HFFc6 (cell line): Measurements from ENCODE around the gene MAD1L1. TPM values are rescaled to one million over a fixed set of nuclear protein-coding genes. Genes with fewer than 3 reads are reported as not detected.

ENCODE experiments used
- DNase-seq: peaks from one replicate; pipeline ENCODE4 v3.0.0-alpha.2; 2018
- H3K27ac Mint-ChIP-seq: 2 replicates; pipeline ENCODE4 v1.8.0; 2020; ENCODE audit warnings: mild to moderate bottlenecking, mixed read lengths
- H3K27me3 Mint-ChIP-seq: 2 replicates; pipeline ENCODE4 v1.8.0; 2021; ENCODE audit warnings: mild to moderate bottlenecking, moderate library complexity, mixed read lengths; ENCODE audit not compliant: insufficient read depth
- H3K36me3 Mint-ChIP-seq: 2 replicates; pipeline ENCODE4 v1.8.0; 2021; ENCODE audit warnings: low read depth, mixed read lengths
- H3K4me1 Mint-ChIP-seq: 2 replicates; pipeline ENCODE4 v1.8.0; 2020; ENCODE audit warnings: low read depth, mixed read lengths
- H3K4me3 Mint-ChIP-seq: 2 replicates; pipeline ENCODE4 v1.8.0; 2020; ENCODE audit warnings: mild to moderate bottlenecking, moderate library complexity, mixed read lengths
- H3K9me3 Mint-ChIP-seq: 2 replicates; pipeline ENCODE4 v1.8.0; 2020; ENCODE audit warnings: mild to moderate bottlenecking, mixed read lengths
- total RNA-seq, 6 experiments: library from RNA; stranded (reverse); fragmentation: NEBNext Ultra II Directional; extraction: Animal tissue kit (Norgen Biotek cat#: 25700); gene quantifications; 2 replicates in 1 of 6; 3 replicates in 5 of 6; pipeline ENCODE4 v1.2.3, GENCODE V29; 2021
- TF ChIP-seq, protein P1 (sequence below): fragments of 200-600 bp; sonication (generic); IDR thresholded peaks from 2 replicates; pipeline ENCODE4 v1.5.0; 2021; ENCODE audit warnings: antibody characterized with exemption, mild to moderate bottlenecking

Gene MAD1L1
- total RNA-seq, 6 experiments from 2014 or later, result 34.6 to 44.8 (median 40.2) TPM

GRCh38 chr7:2222516-2222915, 10.2 kb downstream of the MAD1L1 start:
- no peak overlapping the region for H3K4me3 Mint-ChIP-seq
- DNase-seq, result no peak
- peaks cover 10% of the 10 kb centered on the region; the same call in 1 of the 2 replicates for H3K36me3 Mint-ChIP-seq
- TF ChIP-seq, protein P1, sequence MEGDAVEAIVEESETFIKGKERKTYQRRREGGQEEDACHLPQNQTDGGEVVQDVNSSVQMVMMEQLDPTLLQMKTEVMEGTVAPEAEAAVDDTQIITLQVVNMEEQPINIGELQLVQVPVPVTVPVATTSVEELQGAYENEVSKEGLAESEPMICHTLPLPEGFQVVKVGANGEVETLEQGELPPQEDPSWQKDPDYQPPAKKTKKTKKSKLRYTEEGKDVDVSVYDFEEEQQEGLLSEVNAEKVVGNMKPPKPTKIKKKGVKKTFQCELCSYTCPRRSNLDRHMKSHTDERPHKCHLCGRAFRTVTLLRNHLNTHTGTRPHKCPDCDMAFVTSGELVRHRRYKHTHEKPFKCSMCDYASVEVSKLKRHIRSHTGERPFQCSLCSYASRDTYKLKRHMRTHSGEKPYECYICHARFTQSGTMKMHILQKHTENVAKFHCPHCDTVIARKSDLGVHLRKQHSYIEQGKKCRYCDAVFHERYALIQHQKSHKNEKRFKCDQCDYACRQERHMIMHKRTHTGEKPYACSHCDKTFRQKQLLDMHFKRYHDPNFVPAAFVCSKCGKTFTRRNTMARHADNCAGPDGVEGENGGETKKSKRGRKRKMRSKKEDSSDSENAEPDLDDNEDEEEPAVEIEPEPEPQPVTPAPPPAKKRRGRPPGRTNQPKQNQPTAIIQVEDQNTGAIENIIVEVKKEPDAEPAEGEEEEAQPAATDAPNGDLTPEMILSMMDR, result no peak
- H3K4me1 Mint-ChIP-seq, result no peaks in the 10 kb centered on the region
- H3K9me3 Mint-ChIP-seq, result no peaks in the 10 kb centered on the region
- no peak overlapping the region for H3K27ac Mint-ChIP-seq
- H3K27me3 Mint-ChIP-seq, result peaks cover 2% of the 10 kb centered on the region

GRCh38 chr7:2220954-2221353, 11.8 kb downstream of the MAD1L1 start:
- Mint-ChIP-seq H3K9me3 (no peaks in the 10 kb centered on the region), H3K36me3 (peaks cover 13% of the 10 kb centered on the region)

GRCh38 chr7:2220506-2220905, 12.2 kb downstream of the MAD1L1 start:
- no peak for DNase-seq
- H3K4me1 Mint-ChIP-seq, result no peaks in the 10 kb centered on the region
- H3K27me3 Mint-ChIP-seq, result peaks cover 4% of the 10 kb centered on the region
- peaks cover 13% of the 10 kb centered on the region for H3K36me3 Mint-ChIP-seq
- H3K27ac Mint-ChIP-seq, result no peak overlapping the region
- H3K9me3 Mint-ChIP-seq, result no peaks in the 10 kb centered on the region
- no peak overlapping the region for H3K4me3 Mint-ChIP-seq
- TF ChIP-seq, protein P1, result no peak

More at GRCh38 chr7:2220954-2221353, 11.8 kb downstream of the MAD1L1 start:
- no peak overlapping the region for H3K27ac Mint-ChIP-seq
- TF ChIP-seq, protein P1, result no peak
- H3K4me1 Mint-ChIP-seq, result no peaks in the 10 kb centered on the region
- H3K4me3 Mint-ChIP-seq, result no peak overlapping the region
- no peak for DNase-seq
- H3K27me3 Mint-ChIP-seq, result peaks cover 4% of the 10 kb centered on the region

DNA sequence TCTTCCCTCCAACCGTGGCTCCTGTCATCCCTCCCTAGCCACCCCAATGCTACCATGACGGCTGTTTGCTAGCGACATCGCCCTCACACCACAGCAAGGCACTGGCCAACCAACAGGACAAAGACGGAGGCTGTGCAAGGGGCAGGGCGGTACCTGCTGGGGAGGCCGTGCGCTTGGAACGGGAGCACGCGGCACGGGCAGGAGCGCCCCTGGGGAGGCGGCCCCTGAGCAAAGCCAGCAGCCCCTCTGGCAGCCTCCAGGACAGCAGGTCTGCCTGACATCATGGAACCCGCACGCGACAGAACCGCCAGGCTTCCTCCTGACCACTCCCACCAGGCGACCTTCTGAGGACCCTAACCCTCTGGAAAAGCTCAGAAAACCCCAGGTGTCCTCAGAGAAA, 12.7 kb downstream of the MAD1L1 start:
- H3K27ac Mint-ChIP-seq, result no peak overlapping the region
- TF ChIP-seq, protein P1, result no peak
- no peak for DNase-seq
- no peaks in the 10 kb centered on the region for H3K4me1 Mint-ChIP-seq
- H3K36me3 Mint-ChIP-seq, result peaks cover 13% of the 10 kb centered on the region
- no peak overlapping the region for H3K4me3 Mint-ChIP-seq
- peaks cover 2% of the 10 kb centered on the region for H3K27me3 Mint-ChIP-seq
- no peaks in the 10 kb centered on the region for H3K9me3 Mint-ChIP-seq

DNA sequence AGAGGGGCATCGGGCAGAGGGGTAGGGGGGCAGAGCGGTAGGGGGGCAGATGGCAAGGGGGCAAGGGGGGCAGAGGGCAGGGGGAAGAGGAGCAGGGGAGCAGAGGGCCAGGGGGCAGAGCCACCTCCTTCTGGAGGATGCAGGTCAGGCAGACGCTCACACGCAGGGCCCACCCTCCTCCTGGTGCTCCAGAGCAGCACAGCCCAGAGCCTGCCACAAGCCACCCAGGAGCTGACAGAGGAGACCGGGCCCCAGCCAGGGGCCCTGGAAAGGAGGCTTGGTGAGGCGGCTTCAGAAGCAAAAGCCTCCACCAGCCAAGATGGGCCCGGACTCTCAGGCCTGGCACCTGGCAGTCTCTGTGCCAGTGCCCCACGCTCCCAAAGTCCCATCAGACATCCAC, 13.1 kb downstream of the MAD1L1 start:
- TF ChIP-seq, protein P1, result no peak
- no peak for DNase-seq
- Mint-ChIP-seq H3K4me1 (no peaks in the 10 kb centered on the region), H3K27ac (no peak overlapping the region), H3K4me3 (no peak overlapping the region), H3K9me3 (no peaks in the 10 kb centered on the region), H3K27me3 (peaks cover 2% of the 10 kb centered on the region), H3K36me3 (peaks cover 13% of the 10 kb centered on the region)

GRCh38 chr7:2219136-2219535, 13.6 kb downstream of the MAD1L1 start:
- no peaks in the 10 kb centered on the region for H3K9me3 Mint-ChIP-seq
- peaks cover 14% of the 10 kb centered on the region for H3K36me3 Mint-ChIP-seq

More at GRCh38 chr7:2219136-2219535, 13.6 kb downstream of the MAD1L1 start:
- Mint-ChIP-seq H3K4me3 (no peak overlapping the region), H3K4me1 (no peaks in the 10 kb centered on the region), H3K27me3 (peaks cover 2% of the 10 kb centered on the region), H3K27ac (no peak overlapping the region)
- TF ChIP-seq, protein P1, result no peak
- no peak for DNase-seq
